Stimulated activated CD8-positive, alpha-beta memory T cell treated with anti-CD3 and anti-CD28 coated beads, Interleukin-12 subunit alpha, Interleukin-12 subunit beta, amount 100 ng/mL, for 24 hours (primary cell): ENCODE results near the gene HOXB3.
"Not testable (repeated sequence)": the region's sequence is repeated elsewhere in the genome, so short reads cannot be mapped to it uniquely, and the experiment has no call there.

ENCODE experiments used
- DNase-seq: peaks from one replicate; pipeline ENCODE4 v3.0.0-alpha.2; 2020; ENCODE audit errors: extremely low read depth

HOXB3 gene

GRCh38 chr17:48545539-48545938 is 44.5 kb downstream of the HOXB3 start:
- no peak for DNase-seq

GRCh38 chr17:48545022-48545375 is 45.0 kb downstream of the HOXB3 start, which contains the start of gene HOXB2:
Gene HOXB2 (minus strand): TSS chr17:48545109. CDS start chr17:48544911, 198 bp downstream.
- DNase-seq, result no peak

DNA sequence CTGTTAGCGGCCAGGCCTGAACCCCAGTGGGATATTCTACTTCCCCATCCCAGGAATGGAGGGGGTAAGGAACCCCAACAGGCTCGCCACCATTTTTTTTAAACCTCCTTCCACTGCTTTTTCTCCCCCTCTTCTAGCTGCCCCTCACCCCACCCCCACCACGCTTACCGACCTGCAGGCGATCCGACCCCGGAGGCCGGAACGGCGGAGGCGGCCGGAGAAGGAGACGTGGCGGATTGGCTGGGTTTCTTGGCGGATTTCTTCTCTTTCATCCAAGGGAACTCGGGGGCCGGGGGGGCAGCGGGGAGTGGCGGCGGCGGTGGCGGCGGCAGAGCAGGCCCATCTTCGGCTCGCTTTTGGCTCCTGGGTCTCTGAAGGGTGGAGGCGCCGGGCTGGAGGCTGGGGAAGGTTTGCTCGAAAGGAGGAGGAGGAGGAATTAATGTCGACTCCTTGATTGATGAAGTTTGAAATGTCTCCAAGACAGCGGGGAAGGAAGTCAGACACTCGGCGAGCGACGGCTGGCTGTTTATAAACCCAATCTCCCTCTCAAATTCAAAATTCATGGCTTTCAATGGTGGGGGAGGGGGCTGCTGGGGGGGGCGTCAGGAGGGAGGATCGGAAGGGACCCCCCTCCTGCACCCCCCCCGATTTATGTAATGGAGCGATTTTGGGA is 45.6 kb downstream of the HOXB3 start:
- DNase-seq, result no peak

DNA sequence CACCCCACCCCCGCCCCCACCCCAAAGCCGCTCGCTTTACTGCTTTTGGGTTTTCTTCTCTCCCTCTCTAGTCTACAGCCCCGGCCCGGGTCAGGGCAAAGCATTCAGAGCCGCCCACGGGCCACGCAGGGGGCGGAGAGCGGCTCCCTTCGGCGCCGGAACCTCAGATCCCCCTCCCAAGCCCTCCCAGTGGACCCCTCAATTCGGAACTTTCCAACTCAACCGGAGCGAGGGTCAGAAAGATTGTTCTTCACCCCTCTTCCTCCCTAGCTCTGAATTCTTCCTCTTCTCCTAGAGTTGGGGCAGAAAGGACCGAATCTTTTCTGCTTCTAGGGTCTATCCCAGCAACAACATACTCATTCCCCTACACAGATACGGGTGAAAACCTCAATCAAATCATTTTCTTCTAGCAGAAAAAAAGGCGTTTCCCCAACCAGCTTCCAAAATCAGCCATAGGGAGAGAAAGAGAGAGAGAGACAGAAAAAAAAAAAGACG is 46.1 kb downstream of the HOXB3 start:
- DNase-seq, result no peak

DNA sequence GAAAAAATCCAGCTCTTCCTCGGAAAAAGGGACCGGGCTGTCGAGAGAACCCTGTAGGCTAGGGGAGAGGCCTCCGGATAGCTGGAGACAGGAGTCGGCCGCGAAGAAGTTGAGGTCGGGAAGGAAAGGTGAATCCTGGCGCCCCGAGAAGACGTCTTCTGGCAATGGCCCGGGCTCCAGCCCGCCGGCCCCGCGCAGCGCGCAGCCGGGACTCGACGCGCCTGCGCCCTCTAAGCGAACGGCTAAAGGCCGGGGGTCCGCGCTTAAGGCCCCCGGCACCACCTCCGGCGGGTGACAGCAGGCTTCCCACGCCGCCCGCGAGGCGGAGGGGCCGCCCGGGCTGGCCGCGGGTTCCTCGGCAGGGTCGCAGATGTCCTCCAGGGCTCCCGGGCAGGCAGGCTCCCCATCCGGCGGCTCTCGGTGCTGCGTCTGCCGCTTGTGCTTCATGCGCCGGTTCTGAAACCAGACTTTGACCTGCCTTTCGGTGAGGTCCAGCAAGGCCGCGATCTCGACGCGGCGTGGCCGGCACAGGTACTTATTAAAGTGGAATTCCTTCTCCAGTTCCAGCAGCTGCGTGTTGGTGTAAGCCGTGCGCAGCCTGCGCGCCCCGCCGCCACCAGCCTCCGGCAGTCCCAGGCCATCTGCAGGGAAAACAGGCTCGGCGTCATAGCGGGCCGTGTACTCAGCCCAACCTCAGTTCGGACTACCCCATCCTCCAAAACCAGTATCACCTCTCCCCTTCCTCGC is 46.8 kb downstream of the HOXB3 start:
- DNase-seq, result no peak

DNA sequence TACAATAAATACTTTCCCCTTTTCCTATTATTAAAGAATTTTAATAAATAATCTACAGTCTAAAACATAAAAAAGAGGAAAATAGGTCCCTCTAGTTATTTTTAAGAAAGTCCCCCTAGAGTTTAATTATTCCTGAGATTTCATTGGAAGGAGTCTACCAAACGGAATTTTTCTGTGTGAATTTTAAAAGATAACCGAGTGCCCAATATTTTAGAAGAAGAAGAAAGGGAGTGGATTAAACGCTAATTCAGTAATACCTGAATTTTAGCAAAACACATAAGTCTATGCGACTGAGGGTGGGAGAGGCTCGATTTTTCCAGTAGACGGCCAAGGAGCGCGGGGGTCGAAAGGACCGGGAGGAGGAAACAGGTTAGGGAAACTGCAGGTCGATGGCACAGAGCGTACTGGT is 47.3 kb downstream of the HOXB3 start:
- DNase-seq, result no peak

DNA sequence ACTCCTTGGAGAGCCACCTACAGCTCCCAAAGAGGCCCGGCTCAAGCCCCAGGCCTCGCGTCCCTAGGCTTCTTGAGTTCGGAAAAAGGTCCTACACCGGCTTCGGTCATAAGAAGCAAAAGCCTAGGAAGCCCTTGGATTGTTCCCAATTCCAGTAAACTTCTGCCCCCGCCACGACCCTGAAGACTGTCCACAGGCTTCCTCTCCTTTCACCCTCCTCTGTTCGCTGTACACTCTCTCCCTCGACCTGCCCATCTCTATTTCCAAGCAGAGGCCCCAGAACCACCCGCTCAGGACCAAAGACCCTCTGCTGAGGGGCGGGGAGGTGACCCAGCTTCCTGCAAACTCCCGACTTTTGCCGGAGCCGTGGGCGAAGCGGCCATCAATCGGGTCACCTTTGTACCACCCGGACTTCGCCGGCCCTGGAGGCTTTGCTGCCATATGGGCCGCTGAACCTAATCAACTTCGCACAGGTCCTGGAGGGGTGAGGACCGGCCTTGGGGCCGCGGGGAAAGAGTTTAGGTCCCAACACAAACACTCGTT is 47.9 kb downstream of the HOXB3 start:
- no peak for DNase-seq

- no peak for DNase-seq
Observed at GRCh38 chr17:48541577-48542113, 48.4 kb downstream of the HOXB3 start.

DNA sequence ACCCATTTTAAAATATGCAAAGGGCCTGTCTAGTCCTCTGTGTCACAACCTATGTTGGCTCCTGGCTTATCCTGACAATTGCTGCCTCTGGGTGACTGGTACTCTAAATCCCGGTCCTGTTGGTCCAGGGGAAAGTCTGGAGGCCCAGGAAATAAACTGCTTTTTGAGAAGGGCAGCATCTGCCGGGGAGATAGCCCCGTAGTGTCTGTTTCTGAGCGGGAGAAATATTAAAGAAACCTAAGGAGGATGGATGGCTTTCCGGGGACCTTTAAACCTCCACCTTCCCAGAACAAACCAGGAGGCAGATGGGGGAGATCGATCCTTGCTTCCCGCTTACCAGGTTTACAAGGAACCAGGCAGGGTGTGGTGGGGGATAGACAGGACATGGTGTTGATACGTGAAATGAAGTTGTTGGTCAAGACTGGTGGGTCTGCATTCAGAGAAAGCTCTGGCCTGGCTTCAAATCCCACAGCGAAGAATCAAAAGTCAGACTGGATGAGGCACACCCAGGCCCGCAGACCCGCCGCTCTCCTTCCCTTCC is 48.9 kb downstream of the HOXB3 start:
- DNase-seq, result no peak

DNA sequence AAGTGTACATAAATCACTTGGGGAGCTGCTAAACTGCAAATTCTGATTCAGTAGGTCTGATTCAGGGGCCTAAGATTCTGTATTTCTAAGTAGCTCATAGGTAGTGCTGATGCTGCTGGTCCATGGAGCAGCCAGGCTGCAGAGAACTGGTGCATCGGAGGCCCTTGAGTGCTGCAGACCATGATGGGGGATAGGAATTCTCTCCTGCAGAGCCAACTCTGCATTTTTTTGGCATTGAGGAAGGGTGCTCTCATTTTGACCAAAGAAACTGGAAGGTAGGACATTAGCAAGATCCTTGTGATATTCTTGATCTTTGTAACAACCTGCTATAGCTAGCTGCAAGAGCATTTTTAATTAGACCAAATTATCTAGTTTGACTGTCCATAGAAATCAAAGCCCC is 49.8 kb downstream of the HOXB3 start:
- no peak for DNase-seq

- no peak for DNase-seq
Observed at GRCh38 chr17:48539177-48539576, 50.9 kb downstream of the HOXB3 start.

DNA sequence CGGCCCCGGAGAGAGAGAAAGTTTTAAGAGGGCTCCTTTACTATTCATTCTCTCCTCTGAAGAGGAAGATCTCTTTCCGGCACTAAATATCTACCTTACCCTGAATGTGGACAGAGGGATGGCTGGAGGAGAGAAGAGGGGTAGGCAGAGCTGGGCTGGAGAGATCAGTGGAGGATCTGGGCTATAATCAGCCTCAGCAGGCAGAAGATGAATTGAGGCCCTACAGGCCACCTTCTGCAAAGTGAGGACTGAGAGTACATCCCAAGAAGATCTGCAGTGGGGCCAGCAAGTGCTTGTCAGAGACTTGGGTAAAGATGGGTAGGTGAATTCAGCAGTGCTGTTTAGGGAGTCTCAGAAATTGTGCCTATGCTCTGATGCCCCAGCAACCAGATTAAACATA is 52.7 kb downstream of the HOXB3 start:
- no peak for DNase-seq

GRCh38 chr17:48535793-48536559 is 54.1 kb downstream of the HOXB3 start:
- DNase-seq, result not testable (repeated sequence)

DNA sequence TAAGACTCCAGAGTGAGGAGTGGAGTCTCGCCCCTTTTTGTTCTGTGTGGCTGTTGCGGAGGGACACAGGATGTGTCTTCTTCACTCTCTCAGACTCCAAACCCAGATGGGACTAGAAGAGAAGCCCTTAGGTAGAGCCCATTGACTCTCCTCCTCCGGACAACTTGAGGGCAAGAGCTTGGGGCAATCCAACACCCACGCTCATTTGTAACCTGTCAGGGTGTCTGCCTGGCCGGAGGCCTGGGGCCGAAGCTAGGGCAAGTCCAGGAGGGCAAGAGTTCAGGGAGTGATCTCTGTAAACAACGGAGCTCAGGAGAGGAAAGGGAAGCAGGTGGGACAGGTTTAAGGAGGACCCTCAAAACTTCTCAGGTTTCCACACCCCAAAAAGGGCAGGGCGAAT is 57.8 kb downstream of the HOXB3 start:
- no peak for DNase-seq

DNA sequence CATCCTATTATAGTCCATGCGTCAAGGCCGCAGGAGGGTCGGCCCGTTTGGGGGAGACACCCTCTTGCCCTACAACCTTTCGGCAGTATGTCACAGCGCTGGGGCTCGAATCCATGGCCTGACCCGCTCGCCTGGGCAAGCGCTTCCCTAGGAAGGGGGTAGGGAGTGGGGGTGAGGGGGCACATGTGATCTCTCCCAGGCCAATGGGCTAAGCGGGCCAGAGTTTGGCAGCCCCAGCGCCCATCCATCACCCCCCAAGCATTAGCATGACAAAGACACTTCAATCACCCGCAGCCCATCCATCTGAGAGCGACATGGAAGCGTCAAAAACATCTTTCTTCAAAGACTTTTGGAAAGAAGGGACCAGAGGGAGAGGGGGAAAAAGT is 59.2 kb downstream of the HOXB3 start, which contains the start of gene HOXB1:
TSS of gene HOXB1 (minus strand) at position 125 of the 386 bp plus-strand sequence. CDS start at position 18, 107 bp downstream.
- DNase-seq, result no peak

- DNase-seq, result no peak
Observed at GRCh38 chr17:48530208-48530886, 59.7 kb downstream of the HOXB3 start.

GRCh38 chr17:48529683-48530009 is 60.4 kb downstream of the HOXB3 start:
- no peak for DNase-seq

DNA sequence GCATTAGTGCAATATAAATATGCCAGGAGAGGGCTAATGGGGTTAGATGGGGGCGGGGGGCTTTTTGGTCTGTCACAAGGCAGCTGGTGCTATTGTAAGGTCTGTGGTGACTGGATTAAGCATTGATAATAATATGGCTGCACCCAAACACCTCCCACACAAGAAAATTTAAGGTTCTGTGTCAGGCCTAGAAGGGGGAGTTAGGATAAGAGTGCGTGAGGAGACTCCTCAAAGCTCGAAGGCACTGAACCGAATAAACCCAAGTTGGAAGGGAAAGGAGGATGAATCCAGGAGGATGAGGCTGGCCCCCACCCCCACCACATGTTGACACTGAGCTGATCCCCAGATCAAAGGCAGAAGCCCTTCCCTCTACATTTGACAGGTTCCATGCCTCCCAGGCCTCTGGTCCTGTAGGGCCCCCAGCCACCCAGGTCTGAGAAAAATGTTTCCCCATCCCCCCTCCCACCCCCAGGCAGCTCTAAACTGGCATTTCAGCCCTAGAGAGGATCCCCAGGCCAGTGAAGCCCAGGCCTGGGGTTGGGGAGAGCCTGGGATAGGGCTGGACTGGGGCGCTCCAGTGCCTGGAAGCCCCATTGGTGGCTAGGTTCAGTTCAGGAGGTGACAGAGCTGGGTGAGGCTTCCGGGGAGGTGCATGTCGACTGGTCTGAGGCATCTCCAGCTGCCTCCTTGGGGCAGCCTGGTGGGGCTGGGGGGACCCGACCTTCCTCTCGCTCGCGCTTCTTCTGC is 60.9 kb downstream of the HOXB3 start:
- DNase-seq, result no peak

DNA sequence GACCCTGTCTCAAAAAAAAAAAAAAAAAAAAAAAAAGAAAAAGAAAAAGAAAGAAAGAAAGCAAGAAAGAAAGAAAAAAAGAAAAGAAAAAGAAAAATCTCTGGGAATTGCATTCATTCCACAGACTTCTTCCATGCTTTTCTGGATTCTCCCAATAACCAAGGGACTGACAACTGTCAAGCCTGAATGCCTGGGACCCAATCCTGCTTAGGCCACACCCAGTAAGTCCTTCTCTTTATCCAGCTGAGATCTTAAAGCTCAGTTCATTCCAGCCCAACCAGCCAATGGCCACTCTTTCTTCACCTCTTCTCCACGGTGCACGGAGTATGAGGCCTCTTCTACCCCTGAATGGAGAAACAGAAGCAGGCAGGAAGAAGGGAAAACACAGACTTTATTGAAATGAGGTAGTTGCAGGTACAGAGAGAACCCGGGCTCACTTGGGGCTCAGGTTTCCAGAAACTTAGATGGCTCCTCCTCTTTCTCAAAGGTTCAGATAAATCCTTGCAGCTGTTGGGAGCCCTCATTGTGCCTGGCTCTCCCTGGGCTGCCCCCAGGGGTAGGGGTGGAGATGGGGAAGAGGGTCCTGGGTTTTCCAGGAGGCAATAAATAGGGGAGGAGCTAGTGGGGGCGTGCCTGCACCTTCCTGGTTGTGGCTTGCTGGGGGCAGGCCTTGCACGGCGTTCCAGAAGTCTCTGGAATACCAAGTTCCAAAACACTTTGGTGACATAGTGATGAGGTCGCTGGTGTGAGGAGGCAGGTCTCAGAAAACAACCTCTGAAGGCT is 61.7 kb downstream of the HOXB3 start:
- DNase-seq, result no peak

DNA sequence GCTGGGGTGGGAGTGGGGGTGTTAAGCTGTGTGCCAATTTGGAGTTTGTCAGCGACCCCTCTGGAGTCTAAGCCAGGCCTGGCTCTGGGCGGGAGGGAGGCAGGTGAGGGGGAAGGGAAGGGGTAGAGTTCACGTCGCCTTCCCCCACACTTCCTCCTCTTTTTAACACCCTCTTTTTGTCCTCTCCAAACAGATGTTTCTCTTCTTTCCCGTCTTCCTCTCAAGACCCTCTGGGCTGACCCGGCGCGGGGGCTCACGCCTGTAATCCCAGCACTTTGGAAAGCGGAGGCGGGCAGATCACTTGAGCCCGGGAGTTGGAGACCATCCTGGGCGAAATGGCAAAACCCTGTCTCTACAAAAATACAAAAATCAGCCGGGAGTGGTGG is 62.5 kb downstream of the HOXB3 start:
- no peak for DNase-seq
